A549 (cell line): Measurements from ENCODE around the gene CHST15. TPM values are rescaled to one million over a fixed set of nuclear protein-coding genes. Genes with fewer than 3 reads are reported as not detected.
A peak's percentile ranks its signal among the peaks of the same experiment; 100 is the strongest.

ENCODE experiments used
- ATAC-seq, 2 experiments: fragments of 200-7000 bp in 1 of 2; fragments of >200 bp in 1 of 2; cut with Nextera tagmentation in 1 of 2; cut with Tn5 transposase in 1 of 2; 3 replicates each; pipeline versions ENCODE4 v1.8.0 to v1.9.1; 2018 to 2020; ENCODE audit warnings: mild to moderate bottlenecking in 1 of 2, moderate library complexity in 1 of 2
- CTCF ChIA-PET: fragments of 300-600 bp; sonication (Branson Sonifier 250); formaldehyde crosslinking; extraction: SDS; loops from one replicate; lab custom pipeline; 2021; ENCODE audit warnings: antibody characterized with exemption, inconsistent platforms; lab: Yijun Ruan, JAX
- POLR2A ChIA-PET: fragments of 350-600 bp; formaldehyde crosslinking; extraction: SDS; loops from one replicate; lab custom pipeline; 2021; ENCODE audit warnings: antibody characterized with exemption, inconsistent platforms; lab: Yijun Ruan, JAX
- DNase-seq, 2 experiments: peaks; one replicate each; pipeline versions ENCODE4 v3.0.0 to v3.0.0-alpha.2; 2011 to 2016; ENCODE audit warnings: low read depth in 1 of 2, low spot score in 1 of 2
- FAIRE-seq: peaks from 2 replicates; lab custom pipeline; 2011; peaks lifted over from hg19 to GRCh38; lab: Jason Lieb, UNC
- H3K27ac ChIP-seq, 2 experiments: fragments of >200 bp; sonication (Bioruptor Twin); formaldehyde crosslinking; 3 replicates each; pipeline ENCODE4 v1.5.1; 2016 to 2017
- H3K4me1 ChIP-seq: fragments of >200 bp; sonication (Bioruptor Twin); formaldehyde crosslinking; 3 replicates; pipeline ENCODE4 v1.6.1; 2016
- H3K4me2 ChIP-seq: fragments of >200 bp; sonication (Bioruptor Twin); formaldehyde crosslinking; 3 replicates; pipeline ENCODE4 v1.6.1; 2016
- H3K4me3 ChIP-seq: fragments of >200 bp; sonication (Bioruptor Twin); formaldehyde crosslinking; 3 replicates; pipeline ENCODE4 v1.5.1; 2016
- H3K9me3 ChIP-seq: fragments of >200 bp; sonication (Bioruptor Twin); formaldehyde crosslinking; 3 replicates; pipeline ENCODE4 v1.6.1; 2016
- BHLHE40 ChIP-seq: IDR thresholded peaks from 2 replicates; pipeline ENCODE4 v1.6.1; 2012; ENCODE audit warnings: low read depth, low read length, inconsistent platforms
- CBX2 ChIP-seq: fragments of 200-600 bp; sonication (generic); IDR thresholded peaks from 2 replicates; pipeline ENCODE4 v1.6.1; 2016; ENCODE audit warnings: low read depth, mild to moderate bottlenecking, borderline replicate concordance
- CEBPB ChIP-seq, 2 experiments: fragments of >200 bp in 1 of 2; sonication (Bioruptor Twin) in 1 of 2; formaldehyde crosslinking in 1 of 2; IDR thresholded peaks; 2 replicates each; pipeline ENCODE4 v1.6.1; 2012 to 2016
- CHD2 ChIP-seq: fragments of 150-350 bp; IDR thresholded peaks from 2 replicates; pipeline ENCODE4 v1.6.1; 2014; ENCODE audit warnings: low read length; ENCODE audit not compliant: partially characterized antibody
- CHD4 ChIP-seq: fragments of 200-600 bp; sonication (generic); IDR thresholded peaks from 2 replicates; pipeline ENCODE4 v1.6.1; 2016; ENCODE audit warnings: antibody characterized with exemption, mild to moderate bottlenecking, borderline replicate concordance
- EHMT2 ChIP-seq: fragments of 200-600 bp; sonication (generic); IDR thresholded peaks from 2 replicates; pipeline ENCODE4 v1.6.1; 2016; ENCODE audit warnings: antibody characterized with exemption, low read depth, mild to moderate bottlenecking, moderate library complexity
- ELK1 ChIP-seq: fragments of 150-350 bp; IDR thresholded peaks from 2 replicates; pipeline ENCODE4 v1.6.1; 2014; ENCODE audit warnings: low read depth, mild to moderate bottlenecking, low read length
- EP300 ChIP-seq, 2 experiments: fragments of >200 bp; sonication (Bioruptor Twin); formaldehyde crosslinking; IDR thresholded peaks; 2 replicates in 1 of 2; 3 replicates in 1 of 2; pipeline ENCODE4 v1.6.1; 2016 to 2017
- FOXS1 ChIP-seq: fragments of 250-450 bp; sonication (Bioruptor Pico); IDR thresholded peaks from 2 replicates; pipeline ENCODE4 v1.5.0; 2020; ENCODE audit warnings: mild to moderate bottlenecking, moderate library complexity
- HES2 ChIP-seq: fragments of >200 bp; sonication (Bioruptor Twin); formaldehyde crosslinking; IDR thresholded peaks from 2 replicates; pipeline ENCODE4 v1.6.1; 2016
- JUN ChIP-seq, 2 experiments: fragments of >200 bp; sonication (Bioruptor Twin); formaldehyde crosslinking; IDR thresholded peaks; 2 replicates in 1 of 2; 3 replicates in 1 of 2; pipeline ENCODE4 v1.6.1; 2016 to 2017
- KDM5A ChIP-seq: fragments of 200-600 bp; sonication (generic); IDR thresholded peaks from 2 replicates; pipeline ENCODE4 v1.6.1; 2016; ENCODE audit warnings: antibody characterized with exemption, mild to moderate bottlenecking
- MAFK ChIP-seq: fragments of 450-650 bp; IDR thresholded peaks from 2 replicates; pipeline ENCODE4 v1.6.1; 2014; ENCODE audit not compliant: partially characterized antibody
- MAX ChIP-seq: IDR thresholded peaks from 2 replicates; pipeline ENCODE4 v1.6.1; 2012
- MAZ ChIP-seq: fragments of 150-350 bp; IDR thresholded peaks from 2 replicates; pipeline ENCODE4 v1.6.1; 2014; ENCODE audit warnings: antibody characterized with exemption, low read depth, low read length, borderline replicate concordance
- MYC ChIP-seq: IDR thresholded peaks from 2 replicates; pipeline ENCODE4 v1.6.1; 2012; ENCODE audit warnings: mild to moderate bottlenecking, inconsistent platforms, low read length, improper control_type of control experiment, borderline replicate concordance
- NFE2L2 ChIP-seq: fragments of 150-350 bp; conservative IDR thresholded peaks from 2 replicates; pipeline ENCODE4 v1.6.1; 2014; ENCODE audit warnings: low read length
- NPAS2 ChIP-seq: fragments of 250-450 bp; sonication (Bioruptor Pico); IDR thresholded peaks from 2 replicates; pipeline ENCODE4 v1.8.0; 2022; ENCODE audit warnings: mild to moderate bottlenecking, moderate library complexity, borderline replicate concordance
- PBX3 ChIP-seq: IDR thresholded peaks from 2 replicates; pipeline ENCODE4 v1.6.1; 2012
- POLR2AphosphoS2 ChIP-seq: conservative IDR thresholded peaks from 2 replicates; pipeline ENCODE4 v1.6.1; 2012; ENCODE audit warnings: low read length, improper control_type of control experiment, inconsistent platforms
- RCOR1 ChIP-seq: fragments of 150-350 bp; IDR thresholded peaks from 2 replicates; pipeline ENCODE4 v1.6.1; 2014; ENCODE audit warnings: antibody characterized with exemption, low read length, low read depth
- REST ChIP-seq: fragments of 200-600 bp; sonication (generic); IDR thresholded peaks from 2 replicates; pipeline ENCODE4 v1.6.1; 2016; ENCODE audit warnings: antibody characterized with exemption, mild to moderate bottlenecking, moderate library complexity
- SMC3 ChIP-seq: fragments of >200 bp; sonication (Bioruptor Twin); formaldehyde crosslinking; IDR thresholded peaks from 3 replicates; pipeline ENCODE4 v1.6.1; 2018; ENCODE audit warnings: inconsistent platforms
- SREBF2 ChIP-seq: fragments of 450-650 bp; IDR thresholded peaks from 2 replicates; pipeline ENCODE4 v1.6.1; 2014; ENCODE audit warnings: mild to moderate bottlenecking, moderate library complexity
- ZFP36 ChIP-seq: fragments of 450-650 bp; IDR thresholded peaks from 2 replicates; pipeline ENCODE4 v1.6.1; 2014; ENCODE audit warnings: borderline replicate concordance; ENCODE audit not compliant: partially characterized antibody
- WGBS: methylation state at CpG from one replicate; pipeline ENCODE4 v1.1.6; 2017; ENCODE audit errors: missing lambda C conversion rate; 5-methylcytosine and 5-hydroxymethylcytosine counted together
- polyA plus RNA-seq, 4 experiments: library from polyadenylated mRNA; depleted of rRNA in 3 of 4; stranded (reverse); fragments of >200 nt; fragmentation: RNase III in 1 of 4; extraction: RNeasy Plus Mini Kit Qiagen cat#74134 plus additional on column Dnase treatment in 1 of 4; gene quantifications; 2 replicates in 3 of 4; 3 replicates in 1 of 4; pipeline ENCODE4 v1.2.3, GENCODE V29; 2011 to 2017

Gene CHST15
- polyA plus RNA-seq, 2 of the 4 experiments (the other 2 are of a cell fraction), result 5.1 to 10.3 TPM

GRCh38 chr10:124117833-124118232 lies 24.4 kb upstream of the CHST15 start:
- ChIA-PET POLR2A (no interaction called here), CTCF (interaction anchor here (0.8 to 1.3 kb wide), 3 partner anchors 16 to 122 kb away, joined by 3 to 4 read pairs (median 4); no protein-coding TSS in a partner anchor)
- Histone ChIP-seq H3K4me3 (no peak overlapping the region), H3K4me2 (no peak overlapping the region), H3K9me3 (no peaks in the 10 kb centered on the region), H3K4me1 (no peaks in the 10 kb centered on the region), H3K27ac (peak overlapping the region in 1 of 2 experiments; percentile 33; a peak in 1 of 6 replicates)
- DNase-seq (no peak), ATAC-seq (no peak), FAIRE-seq (no peak)
- TF ChIP-seq HES2, result no peak
- TF ChIP-seq MAFK, result no peak
- no peak for TF ChIP-seq RCOR1
- TF ChIP-seq SREBF2, result no peak
- TF ChIP-seq CHD2, result no peak
- TF ChIP-seq NPAS2 (CRISPR knock-in tag), result no peak
- no peak for TF ChIP-seq FOXS1 (CRISPR knock-in tag)
- TF ChIP-seq EHMT2, result no peak
- no peak for TF ChIP-seq MAZ
- TF ChIP-seq POLR2AphosphoS2, result no peak
- TF ChIP-seq ZFP36, result no peak
- no peak for TF ChIP-seq BHLHE40
- 70% methylated on average over 6 of the region's 6 CpGs for WGBS

GRCh38 chr10:124117511-124117785 lies 24.1 kb upstream of the CHST15 start:
- Histone ChIP-seq H3K4me3 (no peak overlapping the region), H3K27ac (peak overlapping the region in 1 of 2 experiments; percentile 33; a peak in 1 of 6 replicates), H3K4me2 (no peak overlapping the region), H3K9me3 (no peaks in the 10 kb centered on the region), H3K4me1 (no peaks in the 10 kb centered on the region)
- DNase-seq, result no peak
- no peak for ATAC-seq
- WGBS, result 97% methylated on average over 5 of the region's 5 CpGs
- no peak for FAIRE-seq
- TF ChIP-seq SMC3 (no peak), EHMT2 (no peak), JUN (IDR thresholded peaks at IDR 0.05) (no peak), PBX3 (no peak), CHD4 (no peak)
- ChIA-PET CTCF (interaction anchor here (0.6 to 1.3 kb wide), 4 partner anchors 16 to 295 kb away, joined by 3 to 4 read pairs (median 4); no protein-coding TSS in a partner anchor), POLR2A (no interaction called here)

GRCh38 chr10:124116771-124117510 lies 23.5 kb upstream of the CHST15 start:
- Histone ChIP-seq H3K9me3 (no peaks in the 10 kb centered on the region), H3K4me1 (no peaks in the 10 kb centered on the region), H3K27ac (0 out of 6 replicates have a peak overlapping the region, but pooled peaks of 1 of the 2 experiments have one; percentile 33)
- no peak for FAIRE-seq
- WGBS, result 76% methylated on average over 12 of the region's 12 CpGs
- TF ChIP-seq PBX3 (no peak), EP300 (IDR thresholded peaks at IDR 0.05) (no peak), CBX2 (no peak), ELK1 (no peak), MAX (no peak), CEBPB (IDR thresholded peaks at IDR 0.05) (no peak), EHMT2 (no peak), BHLHE40 (no peak), KDM5A (no peak), REST (no peak), CHD4 (no peak), MYC (no peak), NFE2L2 (no peak), RCOR1 (no peak)
- TF ChIP-seq, all 56 proteins: peak for 0
- ATAC-seq (no peak), DNase-seq (no peak)
- ChIA-PET CTCF (interaction anchor here (0.6 to 1.3 kb wide), 4 partner anchors 15 to 296 kb away, joined by 3 to 4 read pairs (median 4); no protein-coding TSS in a partner anchor), POLR2A (no interaction called here)
- no peak overlapping the region for H3K4me2 ChIP-seq
- no peak overlapping the region for H3K4me3 ChIP-seq
